ENCODE results near the gene MSL3. TPM values are rescaled to one million over a fixed set of nuclear protein-coding genes. Genes with fewer than 3 reads are reported as not detected.

Gene MSL3
- total RNA-seq, 1 donor from 2014 or later, result 33.2 TPM

GRCh38 chrX:11784543-11784942 is 26.5 kb downstream of the MSL3 start:
- no peak overlapping the region for H3K27ac Mint-ChIP-seq
- no peak for TF ChIP-seq EZH2phosphoT487 (IDR thresholded peaks at IDR 0.05)
- TF ChIP-seq EZH2 (IDR thresholded peaks at IDR 0.05), result no peak
- TF ChIP-seq CTCF (IDR thresholded peaks at IDR 0.05), result no peak
- no peak overlapping the region for H3K4me3 Mint-ChIP-seq
- Histone ChIP-seq H3K79me2 (ENCODE audit: low read depth) (no peaks in the 10 kb centered on the region), H4K20me1 (ENCODE audit: low read depth) (no peaks in the 10 kb centered on the region), H3K27me3 (no peaks in the 10 kb centered on the region), H3F3A (ENCODE audit: low read depth) (no peaks in the 10 kb centered on the region), H2AFZ (replicated peaks) (no peak overlapping the region), H3K27ac (no peak overlapping the region), H3K36me3 (no peaks in the 10 kb centered on the region), H3K4me1 (no peaks in the 10 kb centered on the region), H3K9me3 (ENCODE audit: low read depth) (no peaks in the 10 kb centered on the region), H3K9ac (no peak overlapping the region), H3K4me2 (no peak overlapping the region), H3K4me3 (no peak overlapping the region)
- H3K4me1 Mint-ChIP-seq, result no peaks in the 10 kb centered on the region
- no peaks in the 10 kb centered on the region for H3K36me3 Mint-ChIP-seq
- peaks cover 3% of the 10 kb centered on the region for H3K9me3 Mint-ChIP-seq
- peaks cover 2% of the 10 kb centered on the region for H3K27me3 Mint-ChIP-seq (ENCODE audit: insufficient read depth, low read depth)
- no peak for DNase-seq (ENCODE audit: low spot score)

GRCh38 chrX:11786862-11787261 is 28.8 kb downstream of the MSL3 start:
- H2AFZ ChIP-seq (replicated peaks), result no peak overlapping the region
- no peaks in the 10 kb centered on the region for H3K79me2 ChIP-seq (ENCODE audit: low read depth)
- H3K36me3 Mint-ChIP-seq, result no peaks in the 10 kb centered on the region
- H3K4me3 Mint-ChIP-seq, result no peak overlapping the region
- no peaks in the 10 kb centered on the region for H3K9me3 Mint-ChIP-seq
- H4K20me1 ChIP-seq (ENCODE audit: low read depth), result no peaks in the 10 kb centered on the region
- H3K9me3 ChIP-seq (ENCODE audit: low read depth), result no peaks in the 10 kb centered on the region
- TF ChIP-seq EZH2phosphoT487 (IDR thresholded peaks at IDR 0.05) (no peak), CTCF (IDR thresholded peaks at IDR 0.05) (no peak), EZH2 (IDR thresholded peaks at IDR 0.05) (no peak)
- no peaks in the 10 kb centered on the region for H3F3A ChIP-seq (ENCODE audit: low read depth)
- no peaks in the 10 kb centered on the region for H3K4me1 ChIP-seq
- H3K27me3 ChIP-seq, result no peaks in the 10 kb centered on the region
- H3K36me3 ChIP-seq, result no peaks in the 10 kb centered on the region
- peaks cover 2% of the 10 kb centered on the region for H3K27me3 Mint-ChIP-seq (ENCODE audit: insufficient read depth, low read depth)
- H3K4me1 Mint-ChIP-seq, result no peaks in the 10 kb centered on the region
- no peak overlapping the region for H3K27ac ChIP-seq
- no peak overlapping the region for H3K27ac Mint-ChIP-seq
- H3K9ac ChIP-seq, result no peak overlapping the region
- DNase-seq (ENCODE audit: low spot score), result no peak
- H3K4me3 ChIP-seq, result no peak overlapping the region
- H3K4me2 ChIP-seq, result no peak overlapping the region

- Histone ChIP-seq H3K27ac (no peak overlapping the region), H3K79me2 (ENCODE audit: low read depth) (no peaks in the 10 kb centered on the region), H3K9ac (no peak overlapping the region), H3K27me3 (no peaks in the 10 kb centered on the region), H3K4me2 (no peak overlapping the region), H3K9me3 (ENCODE audit: low read depth) (no peaks in the 10 kb centered on the region), H2AFZ (replicated peaks) (no peak overlapping the region), H3K4me1 (no peaks in the 10 kb centered on the region), H4K20me1 (ENCODE audit: low read depth) (no peaks in the 10 kb centered on the region), H3K36me3 (no peaks in the 10 kb centered on the region), H3K4me3 (no peak overlapping the region), H3F3A (ENCODE audit: low read depth) (no peaks in the 10 kb centered on the region)
- TF ChIP-seq EZH2 (IDR thresholded peaks at IDR 0.05), result no peak
- peak; percentile 64 for TF ChIP-seq CTCF (IDR thresholded peaks at IDR 0.05)
- TF ChIP-seq EZH2phosphoT487 (IDR thresholded peaks at IDR 0.05), result no peak
- H3K27ac Mint-ChIP-seq, result no peak overlapping the region
- no peak overlapping the region for H3K4me3 Mint-ChIP-seq
- no peaks in the 10 kb centered on the region for H3K4me1 Mint-ChIP-seq
- H3K9me3 Mint-ChIP-seq, result no peaks in the 10 kb centered on the region
- DNase-seq (ENCODE audit: low spot score), result peak; percentile 86
- H3K36me3 Mint-ChIP-seq, result no peaks in the 10 kb centered on the region
- peaks cover 2% of the 10 kb centered on the region for H3K27me3 Mint-ChIP-seq (ENCODE audit: insufficient read depth, low read depth)
These were observed 29.5 kb downstream of the MSL3 start for GRCh38 chrX:11787564-11787963.
